ENCODE measurements around the gene FRMPD3.
A peak's percentile ranks its signal among the peaks of the same experiment; 100 is the strongest.

Gene FRMPD3

DNA sequence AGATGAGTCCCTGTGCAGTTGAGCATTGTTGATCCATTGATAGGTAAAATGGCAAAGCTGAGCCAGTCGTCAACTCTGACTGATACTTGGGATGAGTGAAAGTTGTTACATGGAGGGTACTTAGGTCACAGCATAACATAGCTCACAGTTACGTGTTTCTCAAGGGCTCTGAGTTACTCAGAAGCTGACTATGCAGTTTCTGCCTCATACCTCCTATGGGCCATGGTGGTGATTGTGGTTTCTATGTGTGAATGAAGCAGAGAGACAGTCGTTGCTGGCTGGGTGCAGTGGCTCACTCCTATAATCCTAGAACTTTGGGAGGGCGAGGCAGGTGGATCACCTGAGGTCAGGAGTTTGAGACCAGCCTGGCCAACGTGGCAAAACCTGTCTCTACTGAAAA, 30.8 kb downstream of the FRMPD3 start:
- DNase-seq (ENCODE audit: low read depth in 2 of 2): peak in 1 of 2 donors; percentile 7

DNA sequence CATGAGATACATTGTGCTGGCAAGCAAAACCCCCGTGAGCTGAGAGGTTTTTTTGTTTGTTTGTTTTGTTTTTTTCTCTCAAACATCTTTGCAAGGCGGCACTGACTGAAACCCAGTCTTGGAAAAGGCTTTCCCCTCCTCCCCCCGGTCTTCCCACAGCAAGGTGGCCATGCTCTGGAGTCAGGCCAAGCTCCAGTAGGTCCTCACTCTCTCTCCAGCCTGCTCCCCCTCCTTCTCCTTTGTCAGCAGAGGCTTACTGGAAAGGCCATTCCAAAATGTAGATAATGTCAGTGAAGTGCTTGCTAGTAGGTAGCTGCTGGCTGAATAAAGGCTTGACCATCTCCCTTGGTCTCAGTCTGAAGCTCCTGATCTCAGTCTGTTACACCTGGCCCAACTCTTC, 32.6 kb downstream of the FRMPD3 start:
- no peak for DNase-seq (ENCODE audit: low read depth in 2 of 2)

DNA sequence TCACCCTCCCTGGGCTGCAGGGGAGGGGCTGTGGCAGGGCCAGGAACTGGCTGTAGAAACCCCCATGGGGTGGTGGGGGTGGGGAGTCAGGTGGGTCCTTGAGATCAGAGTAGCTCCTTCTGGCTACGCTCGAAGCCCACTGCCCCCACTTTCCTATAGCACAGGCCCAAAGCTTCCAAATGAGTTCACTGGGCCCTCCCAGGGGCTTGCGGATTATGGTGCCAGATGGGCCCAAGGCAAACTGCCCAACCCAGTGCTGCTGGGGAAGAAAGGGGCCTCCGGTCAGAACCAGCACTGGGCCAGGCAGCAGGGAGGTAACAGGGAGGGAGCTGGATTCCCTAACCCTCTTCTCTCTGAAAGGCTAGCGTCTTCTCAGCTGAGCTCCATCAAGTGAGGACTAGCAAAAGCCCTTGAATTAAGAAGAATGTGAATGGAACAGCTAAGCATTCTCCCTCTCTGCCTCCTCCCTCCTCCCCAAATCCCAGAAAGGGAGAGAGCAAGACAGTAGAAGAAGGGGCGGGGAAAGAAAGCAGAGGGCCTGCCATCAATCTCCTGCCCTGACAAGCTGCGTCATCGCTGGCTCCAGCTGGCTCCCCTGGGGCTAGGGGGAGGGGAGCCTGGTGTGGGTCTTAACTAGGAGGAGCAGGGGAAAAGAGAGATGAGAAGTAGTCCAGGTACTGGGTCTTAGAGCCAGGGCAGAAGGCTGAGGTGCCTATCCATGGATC, 34.7 kb downstream of the FRMPD3 start:
- DNase-seq (ENCODE audit: low read depth in 2 of 2): no peak

- DNase-seq (ENCODE audit: low read depth in 2 of 2): no peak
These were observed 35.6 kb downstream of the FRMPD3 start for GRCh38 chrX:107485013-107485412.

DNA sequence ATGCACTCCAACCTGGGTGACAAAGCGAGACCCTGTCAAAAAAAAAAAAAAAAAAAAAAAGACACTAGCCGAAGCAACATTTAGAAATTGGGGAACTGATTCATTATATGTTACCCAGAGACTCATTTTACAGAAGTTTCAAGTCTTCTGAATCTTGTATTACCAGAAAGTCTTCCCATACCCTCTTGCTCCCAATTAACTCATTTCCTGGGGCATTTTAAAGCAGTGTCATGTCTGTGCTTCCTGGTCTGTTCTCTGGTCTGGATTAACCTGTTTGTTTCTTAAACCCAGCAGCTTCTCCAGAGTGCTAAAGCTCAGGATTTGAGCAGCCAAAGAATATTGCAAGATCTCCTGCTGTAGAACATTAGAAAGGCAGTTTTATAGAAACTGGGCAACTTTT, 43.7 kb downstream of the FRMPD3 start:
- DNase-seq (ENCODE audit: low read depth in 2 of 2): no peak

DNA sequence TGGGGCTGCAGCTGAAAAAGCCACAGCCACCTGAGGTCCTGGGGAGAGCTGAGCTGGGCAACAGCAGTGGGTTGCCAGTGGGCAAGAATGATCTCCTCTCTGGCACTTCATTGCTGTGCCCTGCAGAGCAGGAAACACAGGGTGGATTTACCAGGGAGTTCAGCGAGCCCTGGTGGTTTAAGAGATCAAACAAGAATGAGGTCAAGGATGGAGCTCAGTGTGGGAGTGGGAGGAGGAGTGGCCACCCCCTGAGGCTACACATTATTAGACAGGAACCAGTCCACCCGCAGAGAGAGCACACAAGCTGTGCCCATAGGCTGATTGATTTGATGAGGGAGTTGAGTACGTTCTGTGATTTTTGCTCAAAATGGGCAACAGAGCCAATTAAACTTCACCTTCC, 47.3 kb downstream of the FRMPD3 start:
- DNase-seq (ENCODE audit: low read depth in 2 of 2): no peak
